ENCODE data around the gene PRMT5.

DNA sequence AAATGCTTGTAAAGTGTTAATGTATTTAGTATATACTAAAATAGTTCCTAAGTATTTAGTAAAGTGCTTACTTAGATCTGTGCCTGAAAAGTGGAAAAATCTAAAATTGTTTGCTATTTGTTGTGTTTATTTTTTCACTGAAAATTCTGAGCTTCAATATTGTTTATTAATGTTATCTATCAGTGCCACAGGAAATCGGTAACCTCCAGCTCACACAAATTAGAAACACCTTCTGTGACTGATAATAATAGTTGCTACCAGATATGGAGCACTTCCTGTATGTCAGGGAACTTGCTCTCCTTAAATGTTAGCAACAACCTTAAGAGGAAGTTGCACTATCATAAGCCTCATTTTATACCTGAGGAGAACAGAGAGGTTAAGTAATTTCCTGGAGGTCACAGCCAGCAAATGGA, 58.4 kb downstream of the PRMT5 start:
- TF ChIP-seq POLR2A (IDR thresholded peaks at IDR 0.05): no peak
- TF ChIP-seq, protein P1, sequence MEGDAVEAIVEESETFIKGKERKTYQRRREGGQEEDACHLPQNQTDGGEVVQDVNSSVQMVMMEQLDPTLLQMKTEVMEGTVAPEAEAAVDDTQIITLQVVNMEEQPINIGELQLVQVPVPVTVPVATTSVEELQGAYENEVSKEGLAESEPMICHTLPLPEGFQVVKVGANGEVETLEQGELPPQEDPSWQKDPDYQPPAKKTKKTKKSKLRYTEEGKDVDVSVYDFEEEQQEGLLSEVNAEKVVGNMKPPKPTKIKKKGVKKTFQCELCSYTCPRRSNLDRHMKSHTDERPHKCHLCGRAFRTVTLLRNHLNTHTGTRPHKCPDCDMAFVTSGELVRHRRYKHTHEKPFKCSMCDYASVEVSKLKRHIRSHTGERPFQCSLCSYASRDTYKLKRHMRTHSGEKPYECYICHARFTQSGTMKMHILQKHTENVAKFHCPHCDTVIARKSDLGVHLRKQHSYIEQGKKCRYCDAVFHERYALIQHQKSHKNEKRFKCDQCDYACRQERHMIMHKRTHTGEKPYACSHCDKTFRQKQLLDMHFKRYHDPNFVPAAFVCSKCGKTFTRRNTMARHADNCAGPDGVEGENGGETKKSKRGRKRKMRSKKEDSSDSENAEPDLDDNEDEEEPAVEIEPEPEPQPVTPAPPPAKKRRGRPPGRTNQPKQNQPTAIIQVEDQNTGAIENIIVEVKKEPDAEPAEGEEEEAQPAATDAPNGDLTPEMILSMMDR (IDR thresholded peaks at IDR 0.05): no peak

Data from ovary (tissue), 3 donors.